Coronary artery (tissue), 2 donors: Measurements from ENCODE around the gene OR14I1.

Experiments used
- DNase-seq: peaks from one replicate; pipeline ENCODE4 v3.0.0-alpha.2; 2017; ENCODE audit warnings: low spot score
- H3K27ac ChIP-seq, 2 donors: fragments of 200-600 bp; sonication (generic); one replicate each; pipeline ENCODE4 v1.5.1; 2016 to 2019
- H3K4me3 ChIP-seq: fragments of 200-600 bp; sonication (generic); 2 replicates; pipeline ENCODE4 v1.5.1; 2016; ENCODE audit warnings: mild to moderate bottlenecking, moderate library complexity
- TF ChIP-seq, protein P1 (sequence below): fragments of 200-600 bp; sonication (generic); IDR thresholded peaks from one replicate; pipeline ENCODE4 v1.5.1; 2019; ENCODE audit warnings: antibody characterized with exemption

The OR14I1 gene

DNA sequence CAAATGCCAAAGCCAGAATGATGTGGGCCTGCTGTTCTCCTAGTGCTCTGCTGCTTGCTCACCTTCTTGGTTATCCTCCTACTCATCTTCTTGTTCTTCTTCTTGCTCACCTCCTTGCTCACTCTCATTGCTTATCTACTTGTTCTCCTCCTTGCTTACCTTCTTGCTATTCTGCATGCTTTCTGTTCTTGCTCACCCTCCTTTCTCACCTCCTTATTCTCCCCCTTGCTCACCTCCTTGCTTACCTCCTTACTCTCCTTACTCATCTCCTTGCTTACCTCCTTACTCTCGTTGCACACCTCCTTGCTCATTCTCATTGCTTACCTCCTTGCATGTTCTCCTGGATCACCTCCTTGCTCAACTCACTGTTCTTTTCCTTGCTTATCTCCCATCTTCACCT lies at the start of gene OR14I1:
Gene OR14I1, minus strand, starts transcription at position 53 of the 400 bp plus-strand sequence.
- Histone ChIP-seq H3K27ac (no peak within 1 kb of the TSS), H3K4me3 (no peak within 1 kb of the TSS)
- no peak for DNase-seq
- TF ChIP-seq, protein P1, sequence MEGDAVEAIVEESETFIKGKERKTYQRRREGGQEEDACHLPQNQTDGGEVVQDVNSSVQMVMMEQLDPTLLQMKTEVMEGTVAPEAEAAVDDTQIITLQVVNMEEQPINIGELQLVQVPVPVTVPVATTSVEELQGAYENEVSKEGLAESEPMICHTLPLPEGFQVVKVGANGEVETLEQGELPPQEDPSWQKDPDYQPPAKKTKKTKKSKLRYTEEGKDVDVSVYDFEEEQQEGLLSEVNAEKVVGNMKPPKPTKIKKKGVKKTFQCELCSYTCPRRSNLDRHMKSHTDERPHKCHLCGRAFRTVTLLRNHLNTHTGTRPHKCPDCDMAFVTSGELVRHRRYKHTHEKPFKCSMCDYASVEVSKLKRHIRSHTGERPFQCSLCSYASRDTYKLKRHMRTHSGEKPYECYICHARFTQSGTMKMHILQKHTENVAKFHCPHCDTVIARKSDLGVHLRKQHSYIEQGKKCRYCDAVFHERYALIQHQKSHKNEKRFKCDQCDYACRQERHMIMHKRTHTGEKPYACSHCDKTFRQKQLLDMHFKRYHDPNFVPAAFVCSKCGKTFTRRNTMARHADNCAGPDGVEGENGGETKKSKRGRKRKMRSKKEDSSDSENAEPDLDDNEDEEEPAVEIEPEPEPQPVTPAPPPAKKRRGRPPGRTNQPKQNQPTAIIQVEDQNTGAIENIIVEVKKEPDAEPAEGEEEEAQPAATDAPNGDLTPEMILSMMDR = no peak

DNA sequence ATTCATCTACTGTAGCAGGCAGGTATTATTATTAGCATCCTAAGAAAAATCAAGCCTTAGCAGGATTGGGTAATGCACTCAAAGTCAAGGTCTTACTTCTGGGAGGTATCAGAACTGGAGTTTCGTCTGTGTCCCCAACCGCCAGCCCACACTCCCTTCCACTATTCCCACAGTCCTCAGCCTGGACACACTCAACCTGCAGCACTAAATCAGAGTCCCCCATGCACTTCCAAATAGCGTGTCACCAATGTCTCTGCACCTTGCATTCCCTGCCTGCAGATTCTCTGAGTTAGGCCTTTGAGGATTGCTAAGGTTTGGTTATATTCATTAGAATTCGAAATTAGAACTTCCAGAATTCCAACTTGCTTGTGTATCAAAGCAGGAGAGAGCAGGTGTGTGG lies 49.1 kb upstream of the OR14I1 start:
- TF ChIP-seq, protein P1 = no peak
- Histone ChIP-seq H3K27ac (no peak overlapping the region), H3K4me3 (no peak overlapping the region)
- no peak for DNase-seq

DNA sequence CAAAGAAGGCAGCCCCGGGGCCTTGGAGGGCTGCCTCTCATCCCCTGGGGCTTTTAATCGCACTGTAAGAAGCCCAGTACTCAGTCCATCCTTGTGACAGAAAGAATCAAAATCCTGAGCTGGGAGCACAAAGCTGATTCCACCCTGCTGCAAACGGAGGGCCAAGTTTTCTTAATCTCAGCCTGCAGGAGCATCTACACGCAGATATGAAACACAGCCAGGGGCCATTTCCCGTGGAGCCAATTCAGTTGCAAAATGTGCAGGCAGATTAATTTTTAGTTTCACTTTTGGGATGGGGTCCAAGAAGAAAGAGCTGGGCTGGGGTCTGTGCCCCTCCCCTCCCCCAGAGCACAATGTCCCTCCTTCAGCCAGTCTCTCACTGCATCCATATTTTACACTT lies 48.6 kb upstream of the OR14I1 start:
- no peak for DNase-seq
- Histone ChIP-seq H3K4me3 (no peak overlapping the region), H3K27ac (no peak overlapping the region)
- TF ChIP-seq, protein P1 = no peak

DNA sequence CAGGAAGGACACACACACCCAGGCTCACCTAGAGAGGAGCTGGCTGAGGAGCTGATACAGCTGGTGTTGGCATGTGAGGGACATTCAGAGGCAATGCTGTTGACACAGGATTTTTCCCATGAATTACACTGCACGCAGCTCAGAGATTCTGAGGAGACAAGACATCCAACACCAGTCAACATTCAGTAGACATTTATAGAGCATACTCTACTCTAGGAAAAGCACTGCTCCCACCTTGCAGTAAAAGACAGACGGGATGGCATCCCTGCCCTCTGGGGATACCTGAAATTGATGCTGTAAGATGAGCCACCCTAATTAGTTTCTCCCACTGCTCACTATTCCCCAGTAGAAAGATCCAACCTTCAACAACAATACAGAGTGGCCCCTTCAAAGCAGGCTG lies 47.9 kb upstream of the OR14I1 start:
- DNase-seq = no peak
- Histone ChIP-seq H3K4me3 (no peak overlapping the region), H3K27ac (no peak overlapping the region)
- TF ChIP-seq, protein P1 = no peak

DNA sequence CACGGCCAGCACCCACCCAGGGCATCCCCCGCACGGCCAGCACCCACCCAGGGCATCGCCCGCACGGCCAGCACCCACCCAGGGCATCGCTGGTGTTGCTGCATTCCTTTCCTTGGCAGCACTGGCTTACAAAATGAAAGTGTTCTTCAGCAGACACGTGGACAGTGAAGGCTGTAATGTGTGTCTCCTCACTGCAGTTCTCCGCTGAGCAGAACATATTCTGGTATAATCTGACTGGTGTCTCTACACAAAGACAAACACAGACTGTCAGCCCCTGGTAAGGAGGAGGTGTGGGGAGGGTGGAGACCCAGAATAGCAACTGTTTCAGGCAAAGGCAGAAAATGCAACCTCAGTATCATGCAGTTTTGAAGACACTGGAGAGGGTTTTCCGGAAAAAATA lies 45.6 kb upstream of the OR14I1 start:
- TF ChIP-seq, protein P1 = no peak
- DNase-seq = no peak

DNA sequence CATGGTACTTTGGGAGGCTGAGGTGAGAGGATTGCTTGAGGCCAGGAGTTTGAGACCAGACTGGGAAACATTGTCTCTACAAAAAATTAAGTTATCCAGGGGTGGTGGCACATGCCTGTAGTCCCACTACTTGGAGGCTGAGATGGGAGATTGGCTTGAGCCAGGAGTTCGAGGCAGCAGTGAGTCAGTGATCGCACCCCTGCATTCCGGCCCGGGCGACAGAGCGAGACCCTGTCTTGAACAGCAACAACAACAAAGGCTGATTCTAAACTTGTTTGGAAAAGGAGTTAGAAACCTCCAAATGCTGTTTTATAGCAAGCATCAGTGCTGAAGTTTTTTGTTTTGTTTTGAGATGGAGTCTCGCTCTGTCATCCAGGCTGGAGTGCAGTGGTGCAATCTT lies 38.3 kb upstream of the OR14I1 start:
- no peak overlapping the region for H3K27ac ChIP-seq
- TF ChIP-seq, protein P1 = no peak
- no peak for DNase-seq
- no peak overlapping the region for H3K4me3 ChIP-seq

More for the DNA sequence above, 45.6 kb upstream of the OR14I1 start:
- Histone ChIP-seq H3K27ac (no peak overlapping the region), H3K4me3 (no peak overlapping the region)

DNA sequence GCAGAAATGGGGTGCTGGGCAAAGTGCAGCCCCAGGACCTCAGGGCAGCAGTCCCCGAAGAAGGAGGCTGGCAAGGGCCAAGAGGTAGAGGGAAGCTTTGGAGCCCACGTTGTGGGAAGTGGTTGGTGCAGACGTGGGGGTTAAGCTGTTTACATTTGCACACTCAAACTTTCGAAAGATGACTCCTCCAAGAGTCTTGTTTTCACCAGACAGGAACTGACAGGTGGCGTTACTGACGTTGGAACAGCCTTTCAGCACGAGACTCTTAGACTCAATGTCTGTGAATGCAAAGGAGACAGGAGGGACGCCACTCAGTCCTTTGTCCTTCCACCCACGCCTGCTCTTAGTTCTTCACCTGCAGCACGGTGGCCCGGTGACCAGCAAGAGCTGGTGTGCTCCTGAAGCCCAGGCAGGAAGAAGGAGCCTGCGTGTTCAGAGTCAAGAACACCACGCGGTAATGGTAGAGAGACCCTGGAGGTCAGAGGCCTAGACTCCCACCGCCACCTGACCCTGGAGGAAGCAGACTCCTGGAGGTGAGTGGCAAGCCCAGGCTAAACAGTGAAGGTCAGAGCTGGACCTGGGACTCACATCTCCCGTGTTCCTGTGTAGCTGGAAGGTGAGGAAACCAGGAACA lies 37.1 kb upstream of the OR14I1 start:
- H3K4me3 ChIP-seq = no peak overlapping the region
- no peak for DNase-seq
- no peak overlapping the region for H3K27ac ChIP-seq
- TF ChIP-seq, protein P1 = no peak
